ENCODE results near the gene TCF19.
"Not testable (repeated sequence)": the region's sequence is repeated elsewhere in the genome, so short reads cannot be mapped to it uniquely, and the experiment has no call there.

Gene TCF19

GRCh38 chr6:31162463-31163165 lies 4.2 kb downstream of the TCF19 start:
- no peak for DNase-seq (ENCODE audit: low read depth)

DNA sequence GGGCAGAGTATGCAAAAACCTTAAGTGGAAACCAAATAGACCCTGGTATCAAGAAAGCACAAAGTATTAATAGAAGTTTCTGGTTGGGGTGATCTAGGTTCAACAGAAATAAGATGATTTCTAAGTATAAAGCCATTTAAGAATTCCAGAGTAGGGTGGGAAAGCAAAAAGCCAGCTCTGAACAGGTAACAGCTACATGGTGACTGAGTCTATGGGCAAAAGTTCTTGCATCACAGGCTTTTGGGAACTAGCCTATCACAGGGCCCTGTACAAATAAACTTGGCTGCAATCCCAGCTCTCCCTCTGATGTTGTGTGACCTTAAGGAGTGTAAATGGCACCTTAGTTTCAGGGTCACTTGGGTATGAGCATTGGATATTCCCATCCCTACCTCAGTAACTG lies 5.5 kb downstream of the TCF19 start:
- no peak for DNase-seq (ENCODE audit: low read depth)

DNA sequence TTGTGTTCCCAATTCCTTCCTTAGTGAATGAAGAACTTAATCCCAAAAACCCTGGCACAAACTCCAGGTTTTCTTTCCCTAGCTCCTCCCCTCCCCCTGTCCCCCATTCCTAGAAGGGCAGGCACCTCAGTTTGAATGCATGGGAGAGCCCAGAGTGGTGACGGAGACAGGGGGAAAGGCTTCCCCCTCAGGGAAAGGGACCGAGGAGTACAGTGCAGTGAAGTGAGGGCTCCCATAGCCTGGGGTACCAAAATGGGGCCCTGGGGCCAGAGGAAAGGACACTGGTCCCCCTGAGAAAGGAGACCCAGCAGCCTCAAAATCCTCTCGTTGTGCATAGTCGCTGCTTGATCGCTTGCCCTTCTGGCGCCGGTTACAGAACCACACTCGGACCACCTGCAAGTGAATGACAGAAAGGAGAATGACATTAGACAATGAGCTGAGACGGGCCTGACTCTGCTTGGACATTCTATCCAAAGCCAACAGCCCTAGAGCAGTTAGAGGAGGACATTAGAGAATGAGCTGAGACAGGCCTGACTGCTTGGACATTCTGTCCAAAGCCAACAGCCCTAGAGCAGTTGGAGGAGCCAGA lies 6.2 kb downstream of the TCF19 start:
- DNase-seq (ENCODE audit: low read depth), result not testable (repeated sequence)

- not testable (repeated sequence) for DNase-seq (ENCODE audit: low read depth)
Measured at GRCh38 chr6:31165064-31165832, 6.9 kb downstream of the TCF19 start.

DNA sequence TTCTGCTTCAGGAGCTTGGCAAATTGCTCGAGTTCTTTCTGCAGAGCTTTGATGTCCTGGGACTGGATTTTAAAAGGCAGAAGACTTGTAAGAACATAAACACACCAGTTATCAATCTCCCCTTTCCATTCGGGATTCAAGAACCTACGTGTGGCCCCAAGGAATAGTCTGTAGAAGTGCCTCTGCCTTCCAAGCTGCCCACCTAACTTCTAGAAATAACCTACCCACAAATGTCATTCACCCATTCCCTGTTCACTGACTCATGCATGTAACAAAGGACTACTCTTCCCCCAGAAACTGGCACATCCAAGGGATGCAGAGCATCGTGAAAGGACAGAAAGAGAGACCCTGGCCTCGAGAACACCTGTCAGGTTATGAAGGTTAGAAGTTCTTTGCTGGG lies 7.6 kb downstream of the TCF19 start:
- no peak for DNase-seq (ENCODE audit: low read depth)

DNA sequence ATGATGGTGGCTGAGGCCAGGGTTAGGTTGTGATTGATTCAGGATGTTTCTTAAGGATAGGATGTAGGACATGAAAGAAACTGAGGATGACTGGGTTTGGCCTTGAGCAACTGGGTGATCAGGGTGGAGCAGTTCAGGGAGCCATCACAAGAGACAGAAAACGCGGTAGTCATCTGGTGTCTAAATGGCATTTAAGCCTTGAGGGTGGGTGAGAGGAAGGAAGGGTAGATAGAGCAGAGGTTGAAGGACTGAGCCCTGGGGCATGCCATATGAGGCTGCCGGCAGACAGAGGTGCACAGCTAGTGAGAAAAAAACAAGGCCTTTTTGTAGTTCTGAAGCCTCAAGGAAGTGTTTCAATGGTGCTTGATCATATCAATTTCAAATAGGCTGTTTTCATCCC lies 10.2 kb downstream of the TCF19 start:
- no peak for DNase-seq (ENCODE audit: low read depth)

GRCh38 chr6:31169123-31169857 lies 10.9 kb downstream of the TCF19 start:
- no peak for DNase-seq (ENCODE audit: low read depth)

GRCh38 chr6:31169858-31170599 lies 11.6 kb downstream of the TCF19 start:
- DNase-seq (ENCODE audit: low read depth), result not testable (repeated sequence)

DNA sequence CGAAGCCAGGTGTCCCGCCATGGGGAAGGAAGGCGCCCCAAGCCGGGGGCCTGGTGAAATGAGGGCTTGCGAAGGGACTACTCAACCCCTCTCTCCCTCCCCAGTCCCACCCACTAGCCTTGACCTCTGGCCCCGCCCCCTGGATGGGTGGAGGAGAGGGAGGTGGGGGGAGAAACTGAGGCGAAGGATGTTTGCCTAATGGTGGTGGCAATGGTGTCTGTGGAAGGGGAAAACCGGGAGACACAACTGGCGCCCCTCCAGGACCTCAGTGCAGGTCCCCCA lies 12.2 kb downstream of the TCF19 start, which contains the start of gene POU5F1:
Gene POU5F1, minus strand, starts transcription at position 83 of the 282 bp plus-strand sequence. Its CDS starts 62 bp downstream, at position 21.
- no peak for DNase-seq (ENCODE audit: low read depth)

- DNase-seq (ENCODE audit: low read depth), result no peak
Measured at GRCh38 chr6:31170987-31171671, 12.7 kb downstream of the TCF19 start.

DNA sequence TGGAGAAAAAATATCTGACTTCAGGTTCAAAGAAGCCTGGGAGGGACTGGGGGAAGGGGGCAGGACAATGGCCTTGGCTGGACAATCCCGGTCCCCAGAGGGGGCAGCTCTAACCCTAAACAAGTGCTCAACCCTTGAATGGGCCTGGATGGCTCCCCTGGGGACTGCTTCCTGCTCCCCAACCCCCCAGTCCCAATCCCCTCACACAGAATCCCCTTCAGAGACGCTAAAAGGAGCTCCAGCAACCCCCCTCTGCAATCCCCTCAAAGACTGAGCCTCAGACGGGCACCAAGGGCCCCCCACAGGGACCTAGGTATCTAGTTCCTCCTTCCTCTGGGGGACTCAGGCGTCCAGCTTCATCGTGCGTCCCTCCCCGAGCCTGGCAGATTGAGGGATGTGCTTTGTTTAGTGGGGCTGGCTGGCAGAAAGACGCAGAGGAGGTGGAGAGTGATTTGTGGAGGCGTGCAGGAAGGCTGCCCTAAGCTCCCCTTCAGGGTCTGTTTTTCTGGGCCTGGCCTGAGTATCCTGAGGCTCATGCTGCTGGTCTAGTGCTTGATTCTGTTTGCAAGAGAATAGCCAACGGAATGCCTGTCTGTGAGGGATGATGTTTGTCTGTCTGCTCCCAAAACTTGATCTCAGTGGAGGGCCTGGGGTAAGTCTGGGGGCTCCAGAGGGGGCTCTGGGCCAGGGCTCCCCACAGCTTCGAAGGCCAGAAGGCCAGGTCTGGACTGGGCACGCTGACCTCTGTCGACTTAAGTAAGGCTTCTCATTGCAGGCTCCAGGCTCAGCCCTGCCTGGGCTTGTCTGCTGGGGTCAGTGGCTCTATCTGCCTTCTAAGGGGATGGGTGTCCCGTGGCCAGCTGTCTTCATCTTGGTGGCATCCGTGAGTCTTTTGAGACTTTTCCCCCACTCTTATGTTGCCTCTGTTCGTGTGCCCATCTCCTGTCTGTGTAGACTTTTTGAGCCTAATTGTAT lies 13.8 kb downstream of the TCF19 start:
- no peak for DNase-seq (ENCODE audit: low read depth)

DNA sequence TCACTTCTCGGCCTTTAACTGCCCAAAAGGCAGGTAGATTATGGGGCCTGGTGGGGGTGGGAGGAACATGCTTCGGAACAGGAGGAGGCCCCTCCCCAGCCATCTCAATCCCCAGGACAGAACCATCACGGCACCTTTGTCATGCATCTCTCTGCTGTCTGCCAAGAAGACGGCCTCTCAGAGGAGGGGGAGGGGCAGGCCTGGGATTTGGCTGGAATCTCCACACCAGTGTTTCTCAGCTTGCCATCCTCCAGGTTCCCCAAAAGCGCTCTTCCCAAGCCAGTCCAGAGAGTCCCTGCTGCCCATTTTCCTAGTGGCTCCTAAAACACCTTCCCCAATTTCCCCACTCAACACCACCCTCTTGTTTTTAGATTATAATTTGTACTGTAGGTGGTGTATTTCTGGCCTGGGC lies 14.6 kb downstream of the TCF19 start:
- DNase-seq (ENCODE audit: low read depth), result no peak

DNA sequence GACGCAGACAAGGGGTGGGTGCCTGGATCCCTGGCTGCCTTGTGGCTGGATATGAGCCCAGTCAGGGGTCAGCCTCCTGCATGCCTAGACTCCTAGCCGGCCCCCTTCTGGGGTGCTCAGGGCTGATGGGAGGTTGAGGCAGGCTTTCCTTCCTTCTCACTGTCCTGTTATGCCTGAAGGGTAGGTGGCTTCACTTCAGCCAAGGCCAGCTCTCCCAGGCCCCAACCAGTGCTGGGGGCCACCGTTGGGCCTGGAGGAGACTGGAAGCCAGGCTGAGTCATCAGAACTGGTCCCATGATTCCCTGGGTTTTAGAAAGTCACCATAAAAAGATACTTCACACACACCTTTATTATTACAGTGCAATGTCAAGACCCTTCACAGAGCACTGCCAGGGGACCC lies 15.0 kb downstream of the TCF19 start:
- DNase-seq (ENCODE audit: low read depth), result no peak

DNA sequence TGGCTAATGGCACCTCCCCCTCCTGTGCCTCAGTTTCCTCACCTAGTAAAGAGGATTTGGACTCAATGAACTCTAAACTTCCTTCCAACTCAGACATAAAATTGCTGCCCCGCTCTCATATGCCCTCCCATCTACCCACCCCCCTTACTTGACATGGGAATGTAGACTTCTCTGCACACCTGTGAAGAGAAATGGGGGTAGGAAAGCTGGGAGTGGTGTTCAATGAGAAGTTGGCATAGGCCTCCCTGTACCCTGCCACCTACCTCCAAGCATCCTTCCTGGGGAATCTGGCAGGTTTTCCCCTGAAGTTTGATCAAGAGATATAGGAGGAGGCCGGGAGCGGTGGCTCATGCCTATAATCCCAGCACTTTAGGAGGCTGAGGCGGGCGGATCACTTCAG lies 16.0 kb downstream of the TCF19 start:
- DNase-seq (ENCODE audit: low read depth), result no peak

DNA sequence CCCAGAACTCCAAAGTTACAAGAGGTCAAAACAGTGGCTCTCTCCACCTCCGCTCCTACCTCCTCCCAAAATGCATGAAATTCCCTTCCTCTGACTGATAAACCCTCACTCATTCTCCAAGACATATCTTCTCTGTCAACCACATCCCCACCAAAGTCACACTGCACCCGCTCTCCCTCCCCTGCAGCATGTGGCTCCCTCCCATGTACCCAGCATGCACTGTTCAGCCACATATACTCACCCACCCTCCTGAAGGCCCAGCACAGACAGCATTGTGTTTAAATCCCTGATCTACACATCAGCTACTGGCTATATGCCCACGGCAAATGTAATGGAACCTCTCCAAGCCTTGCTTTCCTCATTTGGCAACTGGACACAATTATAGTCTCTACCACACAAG lies 17.6 kb downstream of the TCF19 start:
- DNase-seq (ENCODE audit: low read depth), result no peak

DNA sequence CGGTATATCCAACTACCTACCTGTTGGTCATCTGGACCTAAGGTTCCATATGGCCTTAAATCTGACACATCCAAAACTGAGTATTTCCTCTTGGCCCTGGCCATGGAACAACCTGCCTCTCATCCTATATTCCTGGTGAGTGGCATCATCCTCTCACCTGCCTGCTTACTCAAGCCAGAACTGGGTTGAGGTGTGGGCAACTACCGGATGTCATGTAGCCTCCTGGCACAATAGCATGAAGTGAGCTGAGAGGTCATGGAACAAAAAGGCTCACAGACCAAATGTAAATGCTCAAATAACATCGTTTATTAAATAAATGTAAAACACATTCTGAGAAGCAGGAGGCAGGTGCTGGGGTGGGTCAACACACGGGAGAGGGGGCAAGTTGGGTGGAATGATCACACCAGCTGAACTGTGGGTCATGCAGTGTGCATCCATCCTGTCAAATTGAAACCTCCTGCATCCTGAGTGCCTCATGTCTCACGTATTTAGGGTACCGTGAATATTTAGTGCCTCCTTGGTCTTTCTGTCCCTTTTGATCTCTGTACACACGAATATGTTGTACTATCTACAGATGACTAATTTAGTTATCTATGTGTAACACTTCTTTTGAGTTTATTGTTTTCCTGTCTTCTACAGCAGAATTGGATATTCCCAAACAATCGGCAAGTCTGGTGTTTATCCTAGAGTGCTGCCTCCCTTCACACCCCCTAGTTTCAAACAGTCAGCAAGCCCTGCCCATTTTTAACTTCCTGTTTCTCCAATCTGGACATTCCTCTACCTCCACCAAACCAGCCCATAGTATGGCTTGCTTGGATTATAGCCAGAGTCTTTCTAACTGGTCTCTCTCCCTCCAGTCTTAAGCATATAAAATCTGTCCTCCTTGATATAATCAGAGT lies 20.0 kb downstream of the TCF19 start:
- no peak for DNase-seq (ENCODE audit: low read depth)

GRCh38 chr6:31179042-31179386 lies 20.6 kb downstream of the TCF19 start:
- DNase-seq (ENCODE audit: low read depth), result no peak

DNA sequence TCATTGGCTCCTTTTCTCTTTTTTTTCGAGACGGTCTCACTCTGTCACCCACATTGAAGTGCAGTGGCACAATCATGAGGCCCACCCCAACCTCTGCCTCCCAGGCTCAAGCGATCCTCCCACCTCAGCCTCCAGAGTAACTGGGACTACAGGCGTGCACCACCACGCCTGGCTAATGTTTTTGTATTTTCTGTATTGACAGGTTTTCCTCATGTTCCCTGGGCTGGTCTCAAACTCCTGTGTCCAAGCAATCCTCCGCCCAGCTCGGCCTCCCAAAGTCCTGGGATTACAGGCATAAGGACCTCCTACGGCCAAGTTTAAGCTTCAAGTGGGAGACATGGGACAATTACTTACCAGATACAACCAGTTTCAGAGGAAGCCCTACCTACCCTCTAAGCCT lies 21.5 kb downstream of the TCF19 start:
- DNase-seq (ENCODE audit: low read depth), result no peak

DNA sequence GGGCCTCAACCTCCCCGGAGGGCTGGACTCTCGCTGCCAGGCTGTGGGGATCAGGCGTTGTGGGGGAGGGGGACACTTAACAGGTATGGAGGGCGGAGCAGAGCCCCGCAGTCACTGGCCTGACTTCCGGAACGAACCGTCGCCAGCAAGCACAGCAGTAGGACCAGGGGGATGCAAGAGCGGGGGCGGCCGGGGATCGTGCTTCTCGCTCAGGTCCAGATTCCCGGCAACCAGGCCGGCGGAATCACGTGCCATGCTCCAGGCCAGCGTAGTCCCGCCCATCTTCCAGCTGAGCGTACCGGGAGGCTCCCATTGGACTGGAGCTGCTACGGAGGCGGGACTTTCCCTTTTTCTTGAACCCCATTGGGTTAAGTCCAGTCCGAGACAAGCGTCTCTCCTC lies 22.1 kb downstream of the TCF19 start:
- DNase-seq (ENCODE audit: low read depth), result no peak

Data from activated T-helper 1 cell treated with Interleukin-2 at 50 U/mL for 16 hours (primary cell).